D721Med (cell line): Measurements from ENCODE around the gene PATE3.

Experiments
- DNase-seq: peaks from one replicate; pipeline ENCODE4 v3.0.0; 2011; ENCODE audit warnings: low spot score; ENCODE audit not compliant: insufficient read length
- FAIRE-seq: peaks from 2 replicates; lab custom pipeline; 2011; peaks lifted over from hg19 to GRCh38; lab: Jason Lieb, UNC
- CTCF ChIP-seq: IDR thresholded peaks from 2 replicates; pipeline ENCODE4 v1.5.1; 2012; ENCODE audit warnings: mild to moderate bottlenecking, control low read depth; ENCODE audit not compliant: insufficient read depth; ENCODE audit errors: missing control alignments

PATE3 gene

GRCh38 chr11:125778728-125779127, 9.2 kb upstream of the PATE3 start, which contains the start of gene PATE2:
PATE2 (minus strand) TSS chr11:125778828; CDS start chr11:125778773, 55 bp downstream.
- DNase-seq (no peak), FAIRE-seq (no peak)
- TF ChIP-seq CTCF, result no peak

- no peak for DNase-seq
- TF ChIP-seq CTCF, result no peak
- FAIRE-seq, result no peak
These were observed 3.2 kb upstream of the PATE3 start for GRCh38 chr11:125784678-125785077.

GRCh38 chr11:125790825-125791224, 2.9 kb downstream of the PATE3 start:
- TF ChIP-seq CTCF, result no peak
- FAIRE-seq (no peak), DNase-seq (no peak)

- FAIRE-seq (no peak), DNase-seq (no peak)
- no peak for TF ChIP-seq CTCF
These were observed 9.7 kb downstream of the PATE3 start for GRCh38 chr11:125797641-125798040.

GRCh38 chr11:125799808-125800207, 11.9 kb downstream of the PATE3 start:
- DNase-seq (no peak), FAIRE-seq (no peak)
- TF ChIP-seq CTCF, result no peak

- no peak for DNase-seq
- TF ChIP-seq CTCF, result no peak
- no peak for FAIRE-seq
These were observed 14.5 kb downstream of the PATE3 start for GRCh38 chr11:125802387-125802786.

GRCh38 chr11:125807909-125808308, 20.0 kb downstream of the PATE3 start:
- DNase-seq (no peak), FAIRE-seq (no peak)
- no peak for TF ChIP-seq CTCF
